Endothelial cell of umbilical vein (primary cell): ENCODE data around the gene SCPEP1. TPM values are rescaled to one million over a fixed set of nuclear protein-coding genes. Genes with fewer than 3 reads are reported as not detected.

Source experiments
- BruUV-seq: library from RNA; stranded (reverse); fragments of 400-500 nt; replicated peaks from 2 replicates; lab custom pipeline; 2021; lab: Mats Ljungman, UMichigan
- CTCF ChIA-PET: fragments of 300-600, 350-600 bp; sonication (Branson Sonifier 250); formaldehyde crosslinking; loops from one replicate; lab custom pipeline; 2021; ENCODE audit warnings: antibody characterized with exemption, inconsistent platforms; lab: Charles Lee
- POLR2A ChIA-PET: fragments of 300-600, 350-600 bp; sonication (Branson Sonifier 250); formaldehyde crosslinking; loops from one replicate; lab custom pipeline; 2021; ENCODE audit warnings: antibody characterized with exemption, inconsistent platforms; lab: Charles Lee
- DNase-seq: peaks from one replicate; pipeline ENCODE4 v3.0.0-alpha.2; 2011; ENCODE audit warnings: low read depth, low spot score
- FAIRE-seq: peaks from 2 replicates; lab custom pipeline; 2011; peaks lifted over from hg19 to GRCh38; lab: Jason Lieb, UNC
- H2AFZ ChIP-seq: 2 replicates; pipeline ENCODE4 v1.6.0; 2012; ENCODE audit warnings: low read depth, low read length, control low read depth, inconsistent platforms
- H3K27ac ChIP-seq: 2 replicates; pipeline ENCODE4 v1.5.1; 2011; ENCODE audit warnings: low read depth, mild to moderate bottlenecking, control low read depth, low read length, moderate library complexity; ENCODE audit not compliant: insufficient read depth
- H3K27me3 ChIP-seq, 2 experiments: 2 replicates each; pipeline versions ENCODE4 v1.6.0 to v1.6.1; 2011; ENCODE audit warnings: low read length in 2 of 2, mixed read lengths in 1 of 2; ENCODE audit not compliant: control insufficient read depth in 2 of 2, insufficient read depth in 2 of 2
- H3K36me3 ChIP-seq, 2 experiments: 2 replicates in 1 of 2; 3 replicates in 1 of 2; pipeline ENCODE4 v1.5.1; 2011; ENCODE audit warnings: low read length in 2 of 2, mild to moderate bottlenecking in 1 of 2, moderate library complexity in 1 of 2; ENCODE audit not compliant: control insufficient read depth in 2 of 2, insufficient read depth in 2 of 2; ENCODE audit errors: extremely low read depth in 1 of 2
- H3K4me1 ChIP-seq: 3 replicates; pipeline ENCODE4 v1.5.1; 2011; ENCODE audit warnings: mild to moderate bottlenecking, low read length; ENCODE audit not compliant: control insufficient read depth, insufficient read depth; ENCODE audit errors: extremely low read depth
- H3K4me2 ChIP-seq: 2 replicates; pipeline ENCODE4 v1.6.1; 2011; ENCODE audit warnings: low read length, control low read depth, mixed read lengths; ENCODE audit not compliant: insufficient read depth
- H3K4me3 ChIP-seq, 3 experiments: fragments of 200-600 bp in 1 of 3; sonication (generic), shearing (Covaris generic) in 1 of 3; replicated peaks in 1 of 3; 2 replicates each; pipeline ENCODE4 v1.5.1; 2011 to 2016; ENCODE audit warnings: control low read depth in 3 of 3, low read length in 3 of 3, mild to moderate bottlenecking in 2 of 3, inconsistent platforms in 1 of 3, low read depth in 1 of 3, moderate library complexity in 1 of 3; ENCODE audit not compliant: insufficient read depth in 1 of 3
- H3K79me2 ChIP-seq: 2 replicates; pipeline ENCODE4 v1.6.0; 2012; ENCODE audit warnings: low read length, inconsistent platforms; ENCODE audit not compliant: control insufficient read depth, insufficient read depth
- H3K9ac ChIP-seq: replicated peaks from 2 replicates; pipeline ENCODE3; 2011; ENCODE audit warnings: low read length, control low read depth; ENCODE audit not compliant: insufficient read depth; ENCODE audit errors: extremely low read depth
- H3K9me1 ChIP-seq: replicated peaks from 3 replicates; pipeline ENCODE4 v1.6.0; 2011; ENCODE audit warnings: mild to moderate bottlenecking, low read length; ENCODE audit not compliant: control insufficient read depth, insufficient read depth; ENCODE audit errors: extremely low read depth
- H3K9me3 ChIP-seq: replicated peaks from 2 replicates; pipeline ENCODE4 v1.5.1; 2012; ENCODE audit warnings: low read length, inconsistent platforms; ENCODE audit not compliant: control insufficient read depth, insufficient read depth
- H4K20me1 ChIP-seq: replicated peaks from 2 replicates; pipeline ENCODE3; 2011; ENCODE audit warnings: mild to moderate bottlenecking, low read length; ENCODE audit not compliant: control insufficient read depth, insufficient read depth; ENCODE audit errors: extremely low read depth
- EZH2 ChIP-seq: IDR thresholded peaks from 2 replicates; pipeline ENCODE4 v1.6.1; 2012; ENCODE audit warnings: borderline replicate concordance, low read depth, mild to moderate bottlenecking, moderate library complexity, low read length, inconsistent platforms; ENCODE audit not compliant: severe bottlenecking
- FOS ChIP-seq: IDR thresholded peaks from 2 replicates; pipeline ENCODE4 v1.6.1; 2011; ENCODE audit warnings: mild to moderate bottlenecking, low read length, moderate library complexity, borderline replicate concordance; ENCODE audit not compliant: insufficient read depth
- GATA2 ChIP-seq: IDR thresholded peaks from 2 replicates; pipeline ENCODE4 v1.7.0; 2011; ENCODE audit warnings: low read depth, mild to moderate bottlenecking, moderate library complexity, mixed read lengths, low read length; ENCODE audit not compliant: insufficient read length, insufficient read depth
- JUN ChIP-seq: IDR thresholded peaks from 2 replicates; pipeline ENCODE4 v1.6.1; 2011; ENCODE audit warnings: borderline replicate concordance, low read depth; ENCODE audit not compliant: insufficient read length, insufficient read depth
- MYC ChIP-seq: IDR thresholded peaks from one replicate; pipeline ENCODE4 v1.6.1; 2011; ENCODE audit warnings: mild to moderate bottlenecking, low read depth, low read length
- POLR2A ChIP-seq: IDR thresholded peaks from 2 replicates; pipeline ENCODE4 v1.6.1; 2012; ENCODE audit warnings: low read depth, mild to moderate bottlenecking, control low read depth, low read length
- POLR2AphosphoS5 ChIP-seq: IDR thresholded peaks from 2 replicates; pipeline ENCODE4 v1.6.1; 2012; ENCODE audit warnings: low read depth, mild to moderate bottlenecking, control low read depth, low read length, moderate library complexity; ENCODE audit not compliant: insufficient read depth
- dilution Hi-C: fragments of 300-500 bp; cut with MboI; formaldehyde crosslinking; loops from one replicate; pipeline ENCODE4 v1.15.0; 2019; ENCODE audit warnings: low sequenced_read_pairs; ENCODE audit not compliant: extremely low pct_ligation_motif_present
- intact Hi-C: fragments of 100-400 bp; cut with micrococcal nuclease; formaldehyde crosslinking; loops from one replicate; pipeline ENCODE4 v1.10.0; 2022
- polyA plus RNA-seq, 4 experiments: library from polyadenylated mRNA; depleted of rRNA in 3 of 4; stranded (reverse) in 3 of 4; unstranded in 1 of 4; fragments of >200 nt; gene quantifications; 2 replicates each; pipeline versions ENCODE4 v1.2.1 to v1.2.3, GENCODE V29; 2011 to 2012; ENCODE audit warnings: missing spikeins in 1 of 4
- total RNA-seq: library from RNA; stranded (reverse); gene quantifications from 2 replicates; pipeline ENCODE4 v1.2.3, GENCODE V29; 2021
- TF ChIP-seq, protein P1 (sequence below): IDR thresholded peaks from 2 replicates; pipeline ENCODE4 v1.6.1; 2011; ENCODE audit not compliant: insufficient read depth, insufficient read length
- TF ChIP-seq, protein P2 (sequence below), 2 donors: IDR thresholded peaks; 1 replicate in 1 of 2; 2 replicates in 1 of 2; pipeline ENCODE4 v1.5.1; 2011; ENCODE audit warnings: low read length in 2 of 2, mild to moderate bottlenecking in 2 of 2, moderate library complexity in 2 of 2, control low read depth in 1 of 2, inconsistent platforms in 1 of 2, low read depth in 1 of 2; ENCODE audit not compliant: insufficient read depth in 1 of 2; ENCODE audit errors: extremely low read depth in 1 of 2

The SCPEP1 gene
- total and polyA plus RNA-seq, 2 donors (not counting 3 experiments of a cell fraction or from before 2014, with no cell fraction given): 38.6 to 43.6 TPM

DNA sequence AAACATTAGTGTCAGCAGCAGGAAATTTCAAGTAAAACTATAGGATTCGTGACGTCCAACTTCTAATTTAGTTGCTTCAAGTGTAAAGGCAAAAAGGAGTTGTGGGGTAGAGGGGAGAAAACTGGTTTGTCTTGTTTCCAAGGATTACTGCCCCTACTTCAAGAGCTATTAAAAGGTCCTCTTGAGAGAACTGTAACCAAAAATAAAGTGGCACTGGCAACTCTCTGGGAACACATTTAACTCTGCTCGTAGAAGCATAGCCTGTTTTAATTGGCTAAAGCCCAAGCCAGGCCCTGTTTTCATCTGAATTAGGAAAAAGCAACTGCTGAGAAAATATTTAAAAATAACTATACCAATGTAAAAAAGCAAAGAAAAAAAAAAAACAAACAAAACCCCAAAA lies 55.4 kb downstream of the SCPEP1 start:
- Histone ChIP-seq H3K4me1 (no peaks in the 10 kb centered on the region), H2AFZ (no peak overlapping the region), H3K4me2 (no peak overlapping the region), H4K20me1 (no peaks in the 10 kb centered on the region), H3K27me3 (peaks cover 4 to 7% of the 10 kb centered on the region in 2 experiments), H3K9ac (no peak overlapping the region), H3K9me3 (no peaks in the 10 kb centered on the region), H3K27ac (no peak overlapping the region), H3K36me3 (no peaks in the 10 kb centered on the region), H3K79me2 (no peaks in the 10 kb centered on the region), H3K9me1 (no peaks in the 10 kb centered on the region), H3K4me3 (no peak overlapping the region)
- no peak for FAIRE-seq
- TF ChIP-seq EZH2 (no peak), POLR2AphosphoS5 (no peak), FOS (no peak)
- POLR2A ChIA-PET: no interaction called here
- DNase-seq: peak; percentile 15
- intact Hi-C loops: no loop called here
- CTCF ChIA-PET: interaction anchor here (0.8 kb wide), 1 partner anchor 23 kb away, joined by 3 read pairs; no protein-coding TSS in a partner anchor
- dilution Hi-C loops: no loop called here
- no TSS peak for BruUV-seq

DNA sequence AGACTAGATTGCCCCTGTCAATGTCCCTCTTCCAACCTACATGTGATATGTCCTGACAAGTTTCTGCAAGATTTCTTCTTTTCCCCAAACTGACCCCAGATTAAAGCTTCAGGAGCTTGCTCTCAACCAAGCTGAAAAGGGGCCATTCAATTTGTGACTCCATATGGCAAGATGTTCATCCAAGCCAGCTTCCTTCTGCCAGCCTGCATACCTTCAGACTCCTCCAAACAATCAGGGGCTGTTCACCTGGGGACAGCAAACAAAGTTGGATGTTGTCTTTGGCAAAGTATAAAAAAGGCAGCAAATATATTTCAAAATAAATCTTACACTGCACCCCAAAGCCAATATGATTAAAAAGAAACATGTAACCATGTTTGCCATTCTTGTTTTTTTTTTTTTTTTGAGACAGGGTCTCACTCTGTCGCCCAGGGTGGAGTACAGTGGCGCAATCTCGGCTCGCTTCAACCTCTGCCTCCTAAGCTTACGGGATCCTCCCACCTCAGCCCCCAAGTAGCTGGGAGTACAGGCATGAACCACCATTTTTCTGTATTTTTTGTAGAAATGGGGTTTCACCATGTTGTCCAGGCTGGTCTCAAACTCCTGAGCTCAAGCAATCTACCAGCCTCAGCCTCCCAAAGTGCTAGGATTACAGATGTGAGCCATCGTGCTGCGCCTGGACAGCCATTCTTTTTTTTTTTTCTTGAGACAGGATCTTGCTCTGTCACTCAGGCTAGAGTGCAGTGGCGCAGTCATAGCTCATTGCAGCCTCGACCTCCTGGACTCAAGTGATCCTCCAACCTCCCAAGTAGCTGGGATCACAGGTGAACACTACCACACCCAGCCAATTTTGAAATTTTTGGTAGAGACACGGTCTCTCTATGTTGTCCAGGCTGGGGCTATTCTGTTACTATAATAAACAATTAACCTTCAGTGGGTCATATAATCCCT lies 57.1 kb downstream of the SCPEP1 start:
- ChIA-PET POLR2A (no interaction called here), CTCF (no interaction called here)

More for the DNA sequence above, 57.1 kb downstream of the SCPEP1 start:
- no peaks in the 10 kb centered on the region for H3K4me1 ChIP-seq
- DNase-seq (no peak), FAIRE-seq (no peak)
- no peak overlapping the region for H3K9ac ChIP-seq
- H3K4me3 ChIP-seq: no peak overlapping the region
- no peaks in the 10 kb centered on the region for H3K36me3 ChIP-seq
- H3K4me2 ChIP-seq: no peak overlapping the region
- H3K27me3 ChIP-seq: peaks cover 4 to 7% of the 10 kb centered on the region in 2 experiments
- no peak for TF ChIP-seq POLR2AphosphoS5
- no peak for TF ChIP-seq MYC
- no peak for TF ChIP-seq POLR2A
- TF ChIP-seq, protein P1, sequence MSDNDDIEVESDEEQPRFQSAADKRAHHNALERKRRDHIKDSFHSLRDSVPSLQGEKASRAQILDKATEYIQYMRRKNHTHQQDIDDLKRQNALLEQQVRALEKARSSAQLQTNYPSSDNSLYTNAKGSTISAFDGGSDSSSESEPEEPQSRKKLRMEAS: no peak
- TF ChIP-seq EZH2: no peak
- no peak for TF ChIP-seq GATA2
- TF ChIP-seq FOS: no peak
- TF ChIP-seq, protein P2, sequence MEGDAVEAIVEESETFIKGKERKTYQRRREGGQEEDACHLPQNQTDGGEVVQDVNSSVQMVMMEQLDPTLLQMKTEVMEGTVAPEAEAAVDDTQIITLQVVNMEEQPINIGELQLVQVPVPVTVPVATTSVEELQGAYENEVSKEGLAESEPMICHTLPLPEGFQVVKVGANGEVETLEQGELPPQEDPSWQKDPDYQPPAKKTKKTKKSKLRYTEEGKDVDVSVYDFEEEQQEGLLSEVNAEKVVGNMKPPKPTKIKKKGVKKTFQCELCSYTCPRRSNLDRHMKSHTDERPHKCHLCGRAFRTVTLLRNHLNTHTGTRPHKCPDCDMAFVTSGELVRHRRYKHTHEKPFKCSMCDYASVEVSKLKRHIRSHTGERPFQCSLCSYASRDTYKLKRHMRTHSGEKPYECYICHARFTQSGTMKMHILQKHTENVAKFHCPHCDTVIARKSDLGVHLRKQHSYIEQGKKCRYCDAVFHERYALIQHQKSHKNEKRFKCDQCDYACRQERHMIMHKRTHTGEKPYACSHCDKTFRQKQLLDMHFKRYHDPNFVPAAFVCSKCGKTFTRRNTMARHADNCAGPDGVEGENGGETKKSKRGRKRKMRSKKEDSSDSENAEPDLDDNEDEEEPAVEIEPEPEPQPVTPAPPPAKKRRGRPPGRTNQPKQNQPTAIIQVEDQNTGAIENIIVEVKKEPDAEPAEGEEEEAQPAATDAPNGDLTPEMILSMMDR (IDR thresholded peaks at IDR 0.05; ENCODE audit: extremely low read depth in 1 of 2, insufficient read depth in 1 of 2, low read depth in 1 of 2, low read length in 2 of 2): no peak
- no peak for TF ChIP-seq JUN
- no peaks in the 10 kb centered on the region for H3K79me2 ChIP-seq
- intact Hi-C loops (no loop called here), dilution Hi-C loops (no loop called here)
- no peaks in the 10 kb centered on the region for H3K9me3 ChIP-seq
- H3K9me1 ChIP-seq: no peaks in the 10 kb centered on the region
- H4K20me1 ChIP-seq: no peaks in the 10 kb centered on the region
- H3K27ac ChIP-seq: no peak overlapping the region
- no TSS peak for BruUV-seq
- H2AFZ ChIP-seq: no peak overlapping the region
